ENCODE data around the gene KLF17.

- TF ChIP-seq, protein P1, sequence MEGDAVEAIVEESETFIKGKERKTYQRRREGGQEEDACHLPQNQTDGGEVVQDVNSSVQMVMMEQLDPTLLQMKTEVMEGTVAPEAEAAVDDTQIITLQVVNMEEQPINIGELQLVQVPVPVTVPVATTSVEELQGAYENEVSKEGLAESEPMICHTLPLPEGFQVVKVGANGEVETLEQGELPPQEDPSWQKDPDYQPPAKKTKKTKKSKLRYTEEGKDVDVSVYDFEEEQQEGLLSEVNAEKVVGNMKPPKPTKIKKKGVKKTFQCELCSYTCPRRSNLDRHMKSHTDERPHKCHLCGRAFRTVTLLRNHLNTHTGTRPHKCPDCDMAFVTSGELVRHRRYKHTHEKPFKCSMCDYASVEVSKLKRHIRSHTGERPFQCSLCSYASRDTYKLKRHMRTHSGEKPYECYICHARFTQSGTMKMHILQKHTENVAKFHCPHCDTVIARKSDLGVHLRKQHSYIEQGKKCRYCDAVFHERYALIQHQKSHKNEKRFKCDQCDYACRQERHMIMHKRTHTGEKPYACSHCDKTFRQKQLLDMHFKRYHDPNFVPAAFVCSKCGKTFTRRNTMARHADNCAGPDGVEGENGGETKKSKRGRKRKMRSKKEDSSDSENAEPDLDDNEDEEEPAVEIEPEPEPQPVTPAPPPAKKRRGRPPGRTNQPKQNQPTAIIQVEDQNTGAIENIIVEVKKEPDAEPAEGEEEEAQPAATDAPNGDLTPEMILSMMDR (conservative IDR thresholded peaks at IDR 0.05; ENCODE audit: low read depth in 2 of 2): no peak
- TF ChIP-seq ZNF114 (CRISPR knock-in tag; IDR thresholded peaks at IDR 0.05) (no peak), EZH2 (IDR thresholded peaks at IDR 0.05; ENCODE audit: low read depth, unreplicated experiment) (no peak), POLR2AphosphoS5 (IDR thresholded peaks at IDR 0.05; ENCODE audit: low read depth) (no peak), CREB1 (CRISPR knock-in tag; IDR thresholded peaks at IDR 0.05; ENCODE audit: low read depth) (no peak), EZH2phosphoT487 (IDR thresholded peaks at IDR 0.05; ENCODE audit: unreplicated experiment) (no peak), JUNB (IDR thresholded peaks at IDR 0.05; ENCODE audit: unreplicated experiment) (no peak), ZNF331 (CRISPR knock-in tag; IDR thresholded peaks at IDR 0.05; ENCODE audit: low read depth) (no peak)
- TF ChIP-seq, protein P2, sequence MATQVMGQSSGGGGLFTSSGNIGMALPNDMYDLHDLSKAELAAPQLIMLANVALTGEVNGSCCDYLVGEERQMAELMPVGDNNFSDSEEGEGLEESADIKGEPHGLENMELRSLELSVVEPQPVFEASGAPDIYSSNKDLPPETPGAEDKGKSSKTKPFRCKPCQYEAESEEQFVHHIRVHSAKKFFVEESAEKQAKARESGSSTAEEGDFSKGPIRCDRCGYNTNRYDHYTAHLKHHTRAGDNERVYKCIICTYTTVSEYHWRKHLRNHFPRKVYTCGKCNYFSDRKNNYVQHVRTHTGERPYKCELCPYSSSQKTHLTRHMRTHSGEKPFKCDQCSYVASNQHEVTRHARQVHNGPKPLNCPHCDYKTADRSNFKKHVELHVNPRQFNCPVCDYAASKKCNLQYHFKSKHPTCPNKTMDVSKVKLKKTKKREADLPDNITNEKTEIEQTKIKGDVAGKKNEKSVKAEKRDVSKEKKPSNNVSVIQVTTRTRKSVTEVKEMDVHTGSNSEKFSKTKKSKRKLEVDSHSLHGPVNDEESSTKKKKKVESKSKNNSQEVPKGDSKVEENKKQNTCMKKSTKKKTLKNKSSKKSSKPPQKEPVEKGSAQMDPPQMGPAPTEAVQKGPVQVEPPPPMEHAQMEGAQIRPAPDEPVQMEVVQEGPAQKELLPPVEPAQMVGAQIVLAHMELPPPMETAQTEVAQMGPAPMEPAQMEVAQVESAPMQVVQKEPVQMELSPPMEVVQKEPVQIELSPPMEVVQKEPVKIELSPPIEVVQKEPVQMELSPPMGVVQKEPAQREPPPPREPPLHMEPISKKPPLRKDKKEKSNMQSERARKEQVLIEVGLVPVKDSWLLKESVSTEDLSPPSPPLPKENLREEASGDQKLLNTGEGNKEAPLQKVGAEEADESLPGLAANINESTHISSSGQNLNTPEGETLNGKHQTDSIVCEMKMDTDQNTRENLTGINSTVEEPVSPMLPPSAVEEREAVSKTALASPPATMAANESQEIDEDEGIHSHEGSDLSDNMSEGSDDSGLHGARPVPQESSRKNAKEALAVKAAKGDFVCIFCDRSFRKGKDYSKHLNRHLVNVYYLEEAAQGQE (IDR thresholded peaks at IDR 0.05; ENCODE audit: unreplicated experiment): no peak
These were observed 12.8 kb downstream of the KLF17 start for GRCh38 chr1:44131411-44131810.

Data from GM23338 (cell line).